ENCODE data around the gene FFAR1.
"Not testable (repeated sequence)": the region's sequence is repeated elsewhere in the genome, so short reads cannot be mapped to it uniquely, and the experiment has no call there.

The FFAR1 gene

GRCh38 chr19:35360880-35361420 lies 13.2 kb downstream of the FFAR1 start:
- no peak for DNase-seq (ENCODE audit: low spot score)

DNA sequence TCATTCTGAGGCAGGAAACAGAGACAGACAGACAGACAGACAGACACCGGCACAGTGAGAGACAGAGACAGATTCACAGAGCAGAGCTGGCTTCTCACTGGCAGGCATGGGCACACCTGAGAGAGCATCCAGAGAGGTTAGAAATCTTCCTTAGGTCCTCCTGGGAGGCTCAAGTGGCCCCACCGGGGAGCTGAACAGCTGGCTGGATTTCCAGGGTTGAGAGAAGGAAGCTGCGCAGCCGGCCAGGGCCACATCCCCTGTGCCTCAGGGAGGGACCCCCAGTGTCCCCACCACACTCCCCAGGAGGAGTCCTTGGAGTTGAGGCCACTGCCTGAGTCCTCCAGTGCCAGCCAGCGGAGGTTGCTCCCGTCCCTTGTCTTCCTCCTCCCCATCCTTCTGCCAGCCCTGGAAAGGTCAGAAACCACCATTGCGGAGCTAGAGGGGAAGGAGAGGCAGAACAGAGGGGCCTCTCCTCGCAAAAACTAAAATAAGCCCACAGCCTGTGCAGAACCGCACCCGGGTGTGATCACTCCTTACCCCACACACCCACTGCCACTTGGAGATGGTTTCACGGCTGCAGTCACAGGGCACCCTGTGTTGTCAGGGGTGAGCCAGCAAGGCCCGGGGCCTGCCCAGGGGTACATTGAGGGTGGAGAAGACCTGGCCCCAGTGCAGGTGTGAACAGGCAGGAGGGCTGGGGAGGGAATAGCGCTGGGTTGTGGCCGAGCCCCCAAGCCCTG lies 14.7 kb downstream of the FFAR1 start:
- DNase-seq (ENCODE audit: low spot score): no peak

- no peak for DNase-seq (ENCODE audit: low spot score)
Measured at GRCh38 chr19:35363001-35363590, 15.4 kb downstream of the FFAR1 start.

GRCh38 chr19:35363711-35364425 lies 16.2 kb downstream of the FFAR1 start:
- DNase-seq (ENCODE audit: low spot score): no peak

DNA sequence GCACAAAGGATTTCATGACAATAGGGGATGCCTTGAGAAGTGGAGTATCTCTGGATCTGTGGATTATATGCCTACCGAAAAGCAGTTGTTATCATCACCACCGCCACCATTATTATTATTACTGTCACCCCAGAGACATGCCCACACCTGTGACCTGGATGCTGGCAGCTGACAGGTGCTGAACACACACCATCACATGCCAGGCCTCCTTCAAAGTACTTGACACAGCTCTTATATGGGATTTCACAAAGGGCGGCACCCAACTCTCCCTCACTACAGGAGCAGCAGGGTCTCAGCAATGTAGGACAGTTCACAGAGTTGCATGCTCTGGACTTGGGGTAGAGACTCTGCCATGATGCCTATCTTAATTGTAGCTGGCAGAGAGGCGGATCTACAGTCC lies 17.6 kb downstream of the FFAR1 start:
- no peak for DNase-seq (ENCODE audit: low spot score)

- DNase-seq (ENCODE audit: low spot score): no peak
Measured at GRCh38 chr19:35368378-35368777, 20.7 kb downstream of the FFAR1 start.

GRCh38 chr19:35369522-35369921 lies 21.8 kb downstream of the FFAR1 start:
- no peak for DNase-seq (ENCODE audit: low spot score)

GRCh38 chr19:35370722-35371121 lies 23.0 kb downstream of the FFAR1 start, which contains the start of gene GPR42:
GPR42 (plus strand) TSS chr19:35371068; CDS start chr19:35371360, 292 bp downstream.
- DNase-seq (ENCODE audit: low spot score): no peak

DNA sequence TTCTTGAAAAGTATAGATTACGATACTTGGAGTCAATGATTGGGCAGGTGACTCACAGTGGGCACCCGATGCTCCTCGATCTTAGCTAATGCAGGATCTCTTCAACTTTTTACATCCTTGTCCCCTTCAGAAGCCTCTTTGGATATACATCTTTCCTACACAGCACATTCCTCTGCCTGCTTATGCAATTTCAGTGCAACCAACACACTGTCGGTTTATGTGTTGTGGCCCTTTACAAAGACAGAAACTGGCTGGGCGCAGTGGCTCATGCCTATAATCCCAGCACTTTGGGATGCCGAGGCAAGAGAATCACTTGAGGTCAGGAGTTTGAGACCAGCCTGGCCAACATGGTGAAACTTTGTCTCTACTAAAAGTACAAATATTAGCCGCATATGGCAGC lies 25.8 kb downstream of the FFAR1 start:
- DNase-seq (ENCODE audit: low spot score): no peak

DNA sequence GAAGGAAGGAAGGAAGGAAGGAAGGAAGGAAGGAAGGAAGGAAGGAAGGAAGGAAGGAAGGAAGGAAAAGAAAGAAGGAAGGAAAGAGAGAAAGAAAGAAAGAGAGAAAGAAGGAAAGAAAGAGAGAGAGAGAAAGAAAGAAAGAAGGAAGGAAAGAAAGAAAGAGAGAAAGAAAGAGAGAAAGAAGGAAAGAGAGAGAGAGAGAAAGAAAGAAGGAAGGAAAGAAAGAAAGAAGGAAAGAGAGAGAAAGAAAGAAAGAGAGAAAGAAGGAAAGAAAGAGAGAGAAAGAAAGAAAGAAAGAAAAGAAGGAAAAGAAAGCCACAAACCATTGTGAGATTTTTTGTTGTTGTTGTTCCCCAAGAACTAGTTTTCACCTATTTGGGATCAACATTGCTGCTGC lies 26.3 kb downstream of the FFAR1 start:
- not testable (repeated sequence) for DNase-seq (ENCODE audit: low spot score)

- DNase-seq (ENCODE audit: low spot score): no peak
Measured at GRCh38 chr19:35375505-35376307, 28.0 kb downstream of the FFAR1 start.

DNA sequence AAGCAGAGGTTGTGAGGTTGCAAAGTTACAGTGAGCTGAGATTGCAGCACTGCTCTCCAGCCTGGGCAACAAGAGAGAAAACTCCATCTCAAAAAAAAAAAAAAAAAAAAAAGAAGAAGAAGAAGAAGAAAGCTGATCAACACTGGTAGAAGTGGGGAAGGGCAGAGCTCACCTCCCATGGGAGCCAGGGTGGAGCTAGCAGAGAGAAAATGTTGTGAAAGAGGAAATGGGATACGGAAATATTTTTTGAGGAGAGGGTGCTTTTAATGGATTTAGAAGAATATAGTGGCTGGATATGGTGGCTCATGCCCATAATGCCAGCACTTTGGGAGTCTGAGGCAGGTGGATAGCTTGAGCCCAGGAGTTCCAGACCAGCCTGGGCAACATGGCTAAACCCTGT lies 30.0 kb downstream of the FFAR1 start:
- DNase-seq (ENCODE audit: low spot score): no peak

GRCh38 chr19:35378356-35378755 lies 30.7 kb downstream of the FFAR1 start:
- DNase-seq (ENCODE audit: low spot score): no peak

DNA sequence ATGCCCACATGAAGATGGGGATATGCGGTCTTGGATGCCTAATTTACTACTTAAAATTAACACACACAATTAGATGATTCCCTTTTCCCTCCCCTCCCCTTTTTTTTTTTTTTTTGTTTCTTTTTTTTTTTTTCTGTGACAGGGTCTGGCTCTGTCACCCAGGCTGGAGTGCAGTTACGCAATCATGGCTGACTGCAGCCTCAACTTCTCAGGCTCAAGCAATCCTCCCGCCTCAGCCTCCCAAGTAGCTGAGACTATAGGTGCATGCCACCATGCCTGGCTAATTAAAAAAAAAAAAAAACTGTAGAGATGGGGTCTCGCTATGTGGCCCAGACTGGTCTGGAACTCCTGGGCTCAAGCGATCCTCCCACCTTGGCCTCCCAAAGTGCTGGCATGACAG lies 31.8 kb downstream of the FFAR1 start:
- not testable (repeated sequence) for DNase-seq (ENCODE audit: low spot score)

DNA sequence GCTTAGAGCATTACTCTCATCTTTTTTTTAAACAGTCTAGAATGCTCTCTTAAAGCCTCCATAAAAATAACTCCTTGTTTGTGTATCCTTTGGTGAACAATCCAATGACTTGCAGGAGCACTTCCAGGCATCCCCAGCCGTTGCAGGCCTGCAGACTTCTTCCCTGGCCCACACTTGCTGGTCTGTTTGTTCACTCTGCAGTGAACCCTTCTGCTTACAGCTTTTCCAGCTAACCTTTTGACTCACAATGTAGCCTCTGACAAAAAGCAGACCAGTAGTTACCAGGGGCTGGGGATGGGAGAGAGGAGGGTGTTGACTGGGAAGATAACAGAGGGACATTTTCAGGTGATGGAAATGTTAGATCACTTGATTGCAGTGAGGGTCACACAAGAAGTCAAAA lies 32.3 kb downstream of the FFAR1 start:
- no peak for DNase-seq (ENCODE audit: low spot score)

DNA sequence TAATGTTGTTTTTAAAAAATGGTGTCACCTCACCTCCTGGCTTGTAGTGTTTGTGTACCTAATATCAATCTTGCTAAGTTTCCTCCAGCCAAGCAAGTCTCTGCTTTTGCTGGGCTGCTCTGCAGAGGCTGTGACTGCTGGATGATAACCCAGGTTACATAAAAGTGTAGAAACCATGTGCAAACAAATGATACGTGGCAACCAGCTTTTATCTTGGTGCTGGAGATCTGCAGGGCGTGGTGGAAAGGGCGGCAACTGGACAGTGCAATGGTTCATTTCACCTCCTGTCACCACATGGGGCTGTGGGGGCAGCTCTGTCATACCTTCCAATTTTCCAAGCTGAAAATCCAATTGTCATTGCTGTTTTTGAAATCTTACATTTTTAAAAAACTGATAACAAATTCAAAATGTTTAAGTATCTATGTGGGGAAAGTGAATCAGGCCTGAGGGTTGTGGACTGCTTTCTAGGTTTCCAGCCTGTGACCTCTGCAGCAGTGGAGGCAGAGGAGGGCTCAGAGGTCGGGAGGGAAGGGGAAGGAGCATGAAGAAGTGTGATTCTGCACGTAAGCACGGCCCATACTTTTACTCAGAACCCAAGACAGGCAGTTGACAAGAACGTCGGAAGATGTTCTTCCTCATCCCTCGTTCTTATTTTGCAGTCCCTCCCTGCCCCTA lies 32.9 kb downstream of the FFAR1 start:
- DNase-seq (ENCODE audit: low spot score): no peak

- no peak for DNase-seq (ENCODE audit: low spot score)
Measured at GRCh38 chr19:35381318-35381717, 33.6 kb downstream of the FFAR1 start.

GRCh38 chr19:35381926-35382325 lies 34.2 kb downstream of the FFAR1 start:
- DNase-seq (ENCODE audit: low spot score): no peak

DNA sequence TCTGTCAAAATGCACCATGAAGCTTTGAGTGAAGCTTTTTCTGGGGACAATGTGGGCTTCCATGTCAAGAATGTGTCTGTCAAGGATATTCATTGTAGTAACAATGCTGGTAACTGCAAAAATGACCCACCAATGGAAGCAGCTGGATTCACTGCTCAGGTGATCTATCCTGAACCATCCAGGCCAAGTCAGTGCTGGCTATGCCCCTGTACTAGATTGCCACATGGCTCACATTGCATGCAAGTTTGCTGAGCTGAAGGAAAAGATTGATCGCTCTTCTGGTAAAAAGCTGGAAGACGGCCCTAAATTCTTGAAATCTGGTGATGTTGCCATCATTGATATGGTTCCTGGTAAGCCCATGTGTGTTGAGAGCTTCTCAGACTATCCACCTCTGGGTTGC lies 35.8 kb downstream of the FFAR1 start:
- no peak for DNase-seq (ENCODE audit: low spot score)

DNA sequence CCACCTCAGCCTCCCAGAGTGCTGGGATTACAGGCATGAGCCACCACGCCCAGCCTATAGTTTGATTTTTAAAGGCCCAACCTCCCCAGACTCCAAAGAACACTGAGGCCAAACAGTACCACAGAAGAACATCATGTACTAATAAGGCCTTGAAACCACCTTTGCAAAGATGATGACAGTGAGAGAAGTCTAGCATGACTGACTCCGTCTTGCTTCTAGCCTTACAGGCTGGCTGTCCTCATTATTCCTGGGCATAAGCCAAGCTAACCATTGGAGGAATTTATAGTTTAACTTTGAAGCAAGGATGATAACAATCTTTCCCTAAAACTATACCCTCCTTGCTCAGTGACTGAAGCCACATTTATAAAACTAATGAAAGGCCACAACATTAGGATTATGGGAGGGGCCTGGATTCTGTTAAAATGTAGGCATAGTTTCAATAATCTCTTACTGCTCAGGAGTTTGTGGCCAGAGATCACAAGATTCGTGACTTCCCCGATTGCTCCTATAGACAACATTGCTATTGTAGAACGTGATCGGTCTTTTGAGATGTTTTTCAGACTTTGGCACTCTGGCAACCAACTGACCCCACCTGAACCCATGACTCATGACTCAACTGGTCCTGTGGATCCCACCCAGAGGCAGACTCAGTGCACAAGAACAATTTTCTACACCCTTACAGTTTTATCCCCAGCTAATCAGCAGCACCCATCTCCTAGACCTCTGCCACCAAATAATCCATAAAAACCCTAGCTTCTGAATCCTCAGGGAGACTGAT lies 40.8 kb downstream of the FFAR1 start:
- no peak for DNase-seq (ENCODE audit: low spot score)
